HG02798 (cell line): Measurements from ENCODE around the gene COL6A3.
A peak's percentile ranks its signal among the peaks of the same experiment; 100 is the strongest.

Experiments
- ATAC-seq: cut with Tn5 transposase; IDR thresholded peaks from one replicate; pipeline ENCODE4 v1.9.1; 2021; ENCODE audit warnings: mild to moderate bottlenecking; ENCODE audit not compliant: unreplicated experiment, poor library complexity

COL6A3 gene

GRCh38 chr2:237445611-237446337, 31.8 kb upstream of the COL6A3 start:
- no peak for ATAC-seq

DNA sequence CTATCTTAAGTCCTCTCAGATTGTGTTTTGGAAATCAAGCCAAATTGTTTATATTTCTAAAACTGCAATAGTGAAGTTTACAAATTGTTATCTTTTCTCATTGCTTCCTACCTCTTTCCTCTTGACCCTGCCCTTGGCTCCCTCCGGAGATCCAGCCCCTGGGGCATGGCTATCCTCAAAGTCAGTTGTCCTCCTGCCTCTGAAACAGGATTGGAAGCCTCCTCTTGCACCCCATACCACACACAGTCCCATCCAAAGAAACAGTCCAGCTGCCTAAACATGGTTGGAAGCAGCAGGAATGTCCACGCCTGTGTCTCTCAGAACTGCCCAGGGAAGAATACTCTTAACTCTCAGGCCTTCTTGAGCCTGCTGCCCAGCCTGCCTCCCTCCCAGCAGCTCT, 30.1 kb upstream of the COL6A3 start:
- no peak for ATAC-seq

DNA sequence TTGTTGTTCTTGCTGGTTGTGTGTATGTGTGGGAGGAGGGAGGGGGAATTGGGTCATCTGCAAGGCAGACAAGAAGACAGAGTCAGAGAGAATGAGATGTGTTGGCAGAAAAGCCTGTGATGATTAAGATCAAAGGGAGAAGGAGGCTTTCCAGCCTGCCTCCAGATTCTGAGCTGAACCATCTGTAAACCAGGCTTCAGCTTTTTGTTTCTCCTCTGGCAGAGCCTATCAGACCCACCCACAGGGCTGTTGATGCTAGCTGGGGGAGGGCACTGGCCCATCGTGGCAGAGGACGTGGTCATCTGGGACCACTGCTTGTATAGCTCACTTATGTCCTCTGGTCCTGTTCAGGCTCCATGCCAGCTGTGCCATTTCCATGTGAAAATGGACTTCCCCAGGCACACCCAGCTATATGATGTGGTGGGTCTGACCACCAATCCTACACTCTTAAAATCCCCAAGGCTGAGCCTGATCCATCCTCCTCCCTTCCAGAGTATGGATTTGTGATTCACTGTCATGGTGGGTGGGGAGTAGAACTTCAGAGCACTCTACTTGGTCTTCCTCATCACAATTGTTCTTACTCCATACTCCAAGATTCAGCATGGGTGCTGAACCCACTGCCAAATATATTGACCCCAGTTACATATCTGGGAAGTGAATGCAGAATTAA, 27.8 kb upstream of the COL6A3 start:
- no peak for ATAC-seq

- no peak for ATAC-seq
Observed at GRCh38 chr2:237440819-237441281, 26.9 kb upstream of the COL6A3 start.

- ATAC-seq = no peak
Observed at GRCh38 chr2:237438080-237438940, 24.3 kb upstream of the COL6A3 start.

DNA sequence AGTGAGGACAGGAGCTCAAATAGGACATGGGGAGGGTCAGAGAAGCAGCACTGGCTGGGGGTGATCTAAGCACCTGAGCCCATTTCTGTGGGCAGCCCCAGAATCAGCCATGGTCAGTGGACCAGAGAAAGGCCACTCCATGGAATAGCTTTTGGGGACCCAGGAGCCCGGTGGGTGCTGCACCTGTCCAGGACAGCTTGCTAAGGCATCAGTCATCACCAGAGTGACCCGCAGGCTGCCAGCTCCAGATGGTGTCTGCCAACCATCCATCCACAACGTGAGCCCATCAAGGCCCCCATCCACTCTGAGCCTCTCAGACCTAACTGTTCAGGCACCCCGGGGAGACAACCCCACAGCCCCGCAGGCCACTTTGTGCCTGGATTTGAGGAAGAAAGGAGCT, 23.6 kb upstream of the COL6A3 start:
- no peak for ATAC-seq

DNA sequence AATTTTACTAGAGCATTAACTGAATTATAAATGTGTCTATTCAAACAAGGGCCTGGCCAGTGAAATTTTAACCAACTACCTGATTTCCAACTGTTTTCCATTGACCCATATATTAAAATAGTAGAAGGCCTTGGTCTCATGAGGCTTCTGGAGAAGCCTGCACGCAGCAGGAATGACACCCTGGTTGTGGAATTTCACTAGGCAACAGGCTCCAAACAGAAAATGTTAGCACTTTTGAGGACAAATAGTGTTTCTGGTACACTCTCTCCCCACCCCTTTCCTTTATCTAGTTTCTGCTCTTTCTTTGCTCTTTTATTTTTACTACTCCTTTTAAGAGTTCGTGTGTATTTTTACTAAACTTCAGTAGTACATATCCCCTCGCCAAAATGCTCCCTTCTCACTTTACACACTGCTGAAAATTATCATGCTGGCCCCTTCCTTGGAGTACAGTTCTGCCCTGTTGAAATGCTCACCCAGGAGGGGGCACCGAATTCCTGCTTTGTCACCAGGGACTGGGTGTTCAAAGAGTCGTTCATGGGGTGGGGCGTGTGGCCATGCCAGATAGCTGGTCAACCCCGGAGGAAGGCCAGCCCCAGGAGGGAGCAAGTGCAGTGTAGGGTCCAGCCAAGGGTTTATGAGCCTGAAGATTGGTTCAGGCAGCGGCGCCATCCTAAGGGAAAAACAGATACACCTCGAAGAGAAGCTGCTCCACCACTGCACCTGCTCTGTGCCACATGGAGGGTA, 22.1 kb upstream of the COL6A3 start:
- ATAC-seq = no peak

- ATAC-seq = peak; percentile 45
Observed at GRCh38 chr2:237434866-237435311, 20.9 kb upstream of the COL6A3 start.

DNA sequence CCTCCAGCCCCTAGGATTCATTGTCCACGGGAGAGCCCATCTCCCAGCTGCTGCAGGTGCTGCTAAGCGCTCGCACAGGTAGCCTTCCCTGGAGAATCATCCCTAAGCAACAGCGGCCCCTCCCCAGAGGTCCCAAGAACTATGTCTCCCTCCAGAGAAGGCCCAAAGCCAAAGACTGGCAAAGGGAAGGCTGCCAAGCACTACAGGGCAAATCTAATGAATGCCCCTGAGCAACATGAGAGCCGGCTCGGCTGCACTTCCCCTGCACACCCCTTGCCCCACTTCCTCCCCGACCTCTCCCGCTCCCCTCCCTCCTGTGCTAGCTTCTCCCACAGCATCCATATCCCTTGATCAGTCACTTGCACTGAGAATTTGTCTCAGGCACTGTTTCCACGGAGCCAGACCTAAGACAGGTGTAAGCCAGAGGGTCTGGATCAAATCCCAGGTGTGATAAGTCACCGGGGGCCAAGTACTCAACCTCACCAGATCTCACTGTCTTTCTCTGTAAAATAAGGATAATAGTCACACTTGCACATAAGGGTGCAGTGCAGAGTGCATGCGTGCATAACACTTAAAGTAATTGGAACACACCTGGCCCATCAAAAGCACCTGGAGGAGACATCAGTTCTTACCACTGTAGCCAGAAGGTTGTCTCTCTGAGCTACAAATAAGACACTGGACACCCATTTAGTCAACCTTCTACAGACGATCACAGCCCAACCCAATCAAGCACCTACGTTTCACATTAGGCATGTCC, 20.1 kb upstream of the COL6A3 start:
- ATAC-seq = no peak

GRCh38 chr2:237432484-237433092, 18.6 kb upstream of the COL6A3 start:
- ATAC-seq = no peak

- ATAC-seq = no peak
Observed at GRCh38 chr2:237431837-237432236, 17.9 kb upstream of the COL6A3 start.

GRCh38 chr2:237431372-237431771, 17.4 kb upstream of the COL6A3 start:
- ATAC-seq = no peak

GRCh38 chr2:237430861-237431260, 16.9 kb upstream of the COL6A3 start:
- ATAC-seq = no peak

GRCh38 chr2:237429753-237430152, 15.8 kb upstream of the COL6A3 start:
- no peak for ATAC-seq

DNA sequence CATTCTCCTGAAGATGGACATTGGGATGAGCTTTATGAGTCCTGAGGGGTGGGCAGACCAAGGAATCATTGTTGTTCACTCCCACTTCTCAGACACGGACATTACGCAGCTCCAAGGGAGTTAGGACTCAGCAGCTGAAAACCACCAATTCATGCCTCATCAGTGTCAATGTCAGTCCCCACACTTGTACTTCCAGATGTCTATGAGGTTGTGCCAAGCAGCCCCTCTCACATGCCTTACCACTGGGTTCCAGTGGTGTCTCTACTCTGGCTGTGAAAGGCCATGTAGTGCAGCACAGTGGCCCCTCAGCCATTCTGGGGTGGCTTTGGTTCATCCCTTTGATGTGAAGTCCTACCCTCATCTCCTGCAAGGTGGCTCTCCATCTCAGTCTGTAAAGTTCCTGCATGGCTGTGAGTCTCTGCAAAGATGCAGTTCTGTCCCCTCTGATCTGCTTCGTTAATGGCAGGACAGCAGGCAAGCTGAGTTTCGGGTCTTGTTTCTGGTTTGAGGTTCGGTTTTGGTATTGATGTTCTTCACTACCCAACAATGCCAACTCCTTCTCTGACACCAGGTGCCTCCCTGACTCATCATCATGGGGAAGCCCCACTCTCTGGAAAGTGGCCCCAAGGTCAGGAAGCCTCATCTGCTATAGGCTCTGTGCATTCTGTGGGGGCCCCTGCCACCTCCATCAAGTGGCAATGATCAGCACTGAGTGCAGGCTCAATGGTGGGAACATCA, 14.0 kb upstream of the COL6A3 start:
- peak; percentile 60 for ATAC-seq

- no peak for ATAC-seq
Observed at GRCh38 chr2:237426517-237426916, 12.6 kb upstream of the COL6A3 start.

GRCh38 chr2:237425320-237425719, 11.4 kb upstream of the COL6A3 start:
- ATAC-seq = no peak

GRCh38 chr2:237424544-237424943, 10.6 kb upstream of the COL6A3 start:
- no peak for ATAC-seq
